ENCODE results near the gene ATP2A2.

Gene ATP2A2

DNA sequence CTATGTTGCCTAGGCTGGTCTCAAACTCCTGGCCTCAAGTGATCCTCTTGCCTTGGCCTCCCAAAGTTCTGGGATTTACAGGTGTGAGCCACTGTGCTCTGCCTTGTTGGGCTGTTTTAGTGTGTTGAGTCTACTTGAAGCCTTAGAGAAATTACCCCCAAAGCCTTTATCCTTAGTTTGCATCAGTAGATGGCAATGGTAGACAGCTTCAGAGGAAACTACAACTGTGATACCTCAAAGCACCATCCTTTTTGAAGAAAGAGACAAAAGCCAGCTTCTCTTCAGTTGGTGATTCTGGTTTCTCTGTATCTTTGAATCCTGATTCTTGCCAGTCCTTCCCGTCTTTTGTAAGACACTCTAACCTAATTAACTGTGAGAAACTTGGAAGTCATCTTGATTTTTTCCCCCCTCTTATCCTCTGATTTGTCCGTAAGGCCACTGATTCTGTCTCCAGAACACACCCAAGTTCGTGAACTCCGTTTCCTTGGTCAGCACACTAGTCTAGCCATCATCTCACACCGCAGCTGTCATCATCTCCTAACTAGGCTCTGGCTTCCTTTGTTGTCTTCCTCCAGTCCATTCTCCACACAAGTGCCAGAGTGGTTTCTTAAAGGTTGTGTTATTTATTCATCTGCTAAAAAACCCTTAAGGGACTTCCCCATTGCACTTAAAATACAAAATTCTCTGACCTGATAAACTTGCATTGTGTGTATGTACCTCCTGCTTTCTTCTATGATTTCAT lies 20.2 kb downstream of the ATP2A2 start:
- no peak for DNase-seq (ENCODE audit: low spot score)
- TF ChIP-seq, protein P1, sequence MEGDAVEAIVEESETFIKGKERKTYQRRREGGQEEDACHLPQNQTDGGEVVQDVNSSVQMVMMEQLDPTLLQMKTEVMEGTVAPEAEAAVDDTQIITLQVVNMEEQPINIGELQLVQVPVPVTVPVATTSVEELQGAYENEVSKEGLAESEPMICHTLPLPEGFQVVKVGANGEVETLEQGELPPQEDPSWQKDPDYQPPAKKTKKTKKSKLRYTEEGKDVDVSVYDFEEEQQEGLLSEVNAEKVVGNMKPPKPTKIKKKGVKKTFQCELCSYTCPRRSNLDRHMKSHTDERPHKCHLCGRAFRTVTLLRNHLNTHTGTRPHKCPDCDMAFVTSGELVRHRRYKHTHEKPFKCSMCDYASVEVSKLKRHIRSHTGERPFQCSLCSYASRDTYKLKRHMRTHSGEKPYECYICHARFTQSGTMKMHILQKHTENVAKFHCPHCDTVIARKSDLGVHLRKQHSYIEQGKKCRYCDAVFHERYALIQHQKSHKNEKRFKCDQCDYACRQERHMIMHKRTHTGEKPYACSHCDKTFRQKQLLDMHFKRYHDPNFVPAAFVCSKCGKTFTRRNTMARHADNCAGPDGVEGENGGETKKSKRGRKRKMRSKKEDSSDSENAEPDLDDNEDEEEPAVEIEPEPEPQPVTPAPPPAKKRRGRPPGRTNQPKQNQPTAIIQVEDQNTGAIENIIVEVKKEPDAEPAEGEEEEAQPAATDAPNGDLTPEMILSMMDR (IDR thresholded peaks at IDR 0.05; ENCODE audit: extremely low read depth, missing control alignments), result no peak

DNA sequence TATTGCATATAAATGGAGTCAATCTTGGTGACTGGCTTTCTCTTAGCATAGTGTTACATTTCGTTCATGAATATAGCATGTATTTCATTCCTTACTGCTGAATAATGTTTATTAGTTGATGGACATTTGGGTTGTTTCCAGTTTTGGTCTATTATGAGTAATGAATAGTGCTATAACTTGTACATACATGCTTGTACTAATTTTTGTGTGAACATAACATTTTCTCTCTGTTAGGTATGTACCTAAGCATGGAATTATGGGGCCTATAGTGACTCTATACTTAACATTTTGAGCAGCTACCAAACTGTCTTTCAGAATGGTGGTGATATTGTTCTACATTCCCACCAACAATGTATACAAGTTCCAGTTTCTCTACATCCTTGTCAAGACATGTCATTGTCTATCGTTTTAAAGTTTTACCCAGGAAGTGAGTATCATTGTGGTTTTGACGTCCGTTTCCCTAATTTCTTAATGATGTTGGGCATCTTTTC lies 23.1 kb downstream of the ATP2A2 start:
- TF ChIP-seq, protein P1 (IDR thresholded peaks at IDR 0.05; ENCODE audit: extremely low read depth, missing control alignments), result no peak
- DNase-seq (ENCODE audit: low spot score), result no peak

DNA sequence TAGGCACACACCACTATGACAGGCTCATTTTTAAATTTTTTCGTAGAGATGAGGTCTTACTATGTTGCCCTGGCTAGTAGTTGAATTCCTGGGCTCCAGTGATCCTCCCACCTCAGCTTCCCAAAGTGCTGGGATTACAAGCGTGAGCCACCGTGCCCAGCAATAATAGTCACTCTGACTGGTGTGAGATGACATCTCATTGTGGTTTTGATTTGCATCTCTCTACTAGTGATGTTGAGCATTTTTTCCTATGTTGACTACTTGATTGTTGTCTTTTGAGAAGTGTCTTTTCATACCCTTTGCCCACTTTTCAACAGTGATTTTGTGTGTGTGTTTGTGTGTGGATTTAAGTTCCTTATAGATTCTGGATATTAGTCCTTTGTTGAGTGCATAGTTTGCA lies 26.3 kb downstream of the ATP2A2 start:
- TF ChIP-seq, protein P1 (IDR thresholded peaks at IDR 0.05; ENCODE audit: extremely low read depth, missing control alignments), result no peak
- DNase-seq (ENCODE audit: low spot score), result no peak

DNA sequence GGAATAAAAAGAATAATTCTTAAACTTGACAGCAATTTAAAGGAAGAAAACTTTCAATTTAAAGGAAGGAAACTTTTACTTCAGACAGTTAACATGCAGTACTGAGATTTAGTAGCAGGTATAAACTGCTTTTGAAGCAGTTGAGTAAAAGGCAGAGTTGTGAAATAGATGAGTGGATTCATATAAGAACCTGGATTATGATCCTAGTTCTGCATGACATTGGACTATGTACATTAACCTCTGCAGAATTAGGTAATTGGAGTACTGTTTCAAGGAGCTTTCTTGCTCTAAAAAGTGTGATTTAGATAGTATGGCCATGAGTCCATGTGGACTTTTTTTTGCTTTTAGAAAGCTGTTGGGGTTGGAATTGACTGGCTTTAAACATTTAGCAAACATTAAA lies 29.7 kb downstream of the ATP2A2 start:
- no peak for DNase-seq (ENCODE audit: low spot score)
- TF ChIP-seq, protein P1 (IDR thresholded peaks at IDR 0.05; ENCODE audit: extremely low read depth, missing control alignments), result no peak

DNA sequence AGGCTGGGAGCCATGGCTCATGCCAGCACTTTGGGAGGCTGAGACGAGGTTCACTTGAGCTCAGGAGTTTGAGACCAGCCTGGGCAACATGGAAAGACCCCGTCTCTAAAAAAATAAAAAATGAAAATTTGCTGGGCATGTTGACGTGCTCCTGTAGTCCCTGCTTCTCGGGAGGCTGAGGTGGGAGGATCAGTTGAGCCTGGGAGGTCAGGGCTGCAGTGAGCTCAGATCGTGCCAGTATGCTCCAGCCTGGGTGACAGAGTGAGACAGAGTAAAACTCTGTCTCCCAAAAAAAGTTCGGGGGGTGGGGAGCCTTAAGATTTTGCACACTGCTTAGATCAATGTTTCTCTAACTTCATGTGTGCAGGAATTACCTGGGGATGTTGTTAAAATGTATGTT lies 30.9 kb downstream of the ATP2A2 start:
- TF ChIP-seq, protein P1 (IDR thresholded peaks at IDR 0.05; ENCODE audit: extremely low read depth, missing control alignments), result no peak
- no peak for DNase-seq (ENCODE audit: low spot score)

DNA sequence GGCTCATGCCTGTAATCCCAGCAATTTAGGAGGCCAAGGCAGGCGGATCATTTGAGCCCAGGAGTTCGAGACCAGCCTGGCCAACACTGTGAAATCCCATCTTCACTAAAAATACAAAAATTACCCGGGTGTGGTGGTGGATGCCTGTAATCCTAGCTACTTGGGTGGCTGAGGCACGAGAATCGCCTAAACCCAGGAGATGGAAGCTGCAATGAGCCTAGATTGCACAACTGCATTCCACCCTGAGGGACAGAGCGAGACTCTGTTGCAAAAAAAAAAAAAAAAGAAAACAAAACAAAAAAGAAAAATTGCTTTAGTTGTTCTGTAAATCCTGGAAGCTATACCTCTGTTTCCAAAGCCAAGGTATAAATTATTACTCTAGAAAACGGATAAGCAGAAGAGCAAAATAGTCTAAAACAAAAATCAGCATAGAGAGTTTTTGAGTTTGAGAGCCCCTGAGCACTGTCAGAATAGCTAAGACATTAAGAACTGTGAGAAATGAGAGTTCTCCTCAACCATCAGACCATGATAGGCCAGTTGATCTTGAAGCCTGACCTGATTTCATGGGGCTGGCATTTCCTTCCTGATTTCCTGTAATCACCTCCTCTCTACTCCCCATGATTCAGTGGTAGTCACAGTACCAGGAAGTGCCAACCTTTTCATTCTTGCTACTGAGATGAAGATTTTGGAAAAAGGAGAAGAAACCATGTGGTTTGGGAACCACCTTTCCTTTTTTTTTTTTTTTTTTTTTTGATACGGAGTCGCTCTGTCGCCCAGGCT lies 31.7 kb downstream of the ATP2A2 start:
- no peak for DNase-seq (ENCODE audit: low spot score)
- TF ChIP-seq, protein P1 (IDR thresholded peaks at IDR 0.05; ENCODE audit: extremely low read depth, missing control alignments), result no peak

DNA sequence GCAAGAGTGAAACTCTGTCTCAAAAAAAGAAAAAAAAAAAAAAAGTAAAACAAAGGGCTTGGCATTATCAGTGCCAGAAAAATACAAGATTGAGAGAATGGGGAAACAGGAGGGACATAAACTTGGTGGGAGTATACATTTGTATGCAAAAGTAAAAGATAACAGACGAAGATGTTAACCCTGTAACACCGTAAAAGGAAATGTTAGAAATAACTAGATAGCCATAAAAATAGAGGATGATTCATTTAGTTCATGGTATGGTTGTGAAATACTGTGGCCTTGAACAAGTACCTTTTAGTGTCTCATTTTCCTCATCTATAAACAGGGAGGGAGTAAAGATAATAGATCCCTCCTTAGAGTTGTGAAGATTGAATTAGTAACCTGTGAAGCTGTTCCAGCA lies 33.3 kb downstream of the ATP2A2 start:
- TF ChIP-seq, protein P1 (IDR thresholded peaks at IDR 0.05; ENCODE audit: extremely low read depth, missing control alignments), result no peak
- peak; percentile 49 for DNase-seq (ENCODE audit: low spot score)
